ENCODE results near the gene HIC1. TPM values are rescaled to one million over a fixed set of nuclear protein-coding genes. Genes with fewer than 3 reads are reported as not detected.

The HIC1 gene
- total RNA-seq, 1 donor from 2014 or later, result 21.6 TPM

- no peak for TF ChIP-seq CTCF (conservative IDR thresholded peaks at IDR 0.05)
- no peak for DNase-seq (ENCODE audit: extremely low spot score, unreplicated experiment)
- Mint-ChIP-seq H3K36me3 (peaks cover 8% of the 10 kb centered on the region), H3K27ac (no peak overlapping the region), H3K27me3 (peaks cover 25% of the 10 kb centered on the region), H3K9me3 (no peaks in the 10 kb centered on the region), H3K4me3 (no peak overlapping the region), H3K4me1 (ENCODE audit: unreplicated experiment) (peaks cover 19% of the 10 kb centered on the region)
These were observed 7.3 kb upstream of the HIC1 start for GRCh38 chr17:2047590-2047989.

- DNase-seq (ENCODE audit: extremely low spot score, unreplicated experiment), result no peak
- no peaks in the 10 kb centered on the region for H3K36me3 Mint-ChIP-seq
- no peak for TF ChIP-seq CTCF (conservative IDR thresholded peaks at IDR 0.05)
- peak overlapping the region; percentile 87 for H3K4me3 Mint-ChIP-seq
- peaks cover 32% of the 10 kb centered on the region for H3K27me3 Mint-ChIP-seq
- H3K27ac Mint-ChIP-seq, result peak overlapping the region; percentile 85
- H3K4me1 Mint-ChIP-seq (ENCODE audit: unreplicated experiment), result peaks cover 16% of the 10 kb centered on the region
- H3K9me3 Mint-ChIP-seq, result no peaks in the 10 kb centered on the region
These were observed 6.1 kb upstream of the HIC1 start for GRCh38 chr17:2048805-2049204.

- no peak for TF ChIP-seq CTCF (conservative IDR thresholded peaks at IDR 0.05)
- H3K4me3 Mint-ChIP-seq, result peak overlapping the region; percentile 87
- no peaks in the 10 kb centered on the region for H3K9me3 Mint-ChIP-seq
- H3K27ac Mint-ChIP-seq, result peak overlapping the region; percentile 85
- DNase-seq (ENCODE audit: extremely low spot score, unreplicated experiment), result peak; percentile 88
- no peaks in the 10 kb centered on the region for H3K36me3 Mint-ChIP-seq
- peaks cover 37% of the 10 kb centered on the region for H3K27me3 Mint-ChIP-seq
- H3K4me1 Mint-ChIP-seq (ENCODE audit: unreplicated experiment), result peaks cover 15% of the 10 kb centered on the region
These were observed 5.3 kb upstream of the HIC1 start for GRCh38 chr17:2049333-2050299.

GRCh38 chr17:2050300-2051060 lies 4.4 kb upstream of the HIC1 start:
- TF ChIP-seq CTCF (conservative IDR thresholded peaks at IDR 0.05), result peak; percentile 38
- H3K27ac Mint-ChIP-seq, result peak overlapping the region; percentile 62
- H3K9me3 Mint-ChIP-seq, result no peaks in the 10 kb centered on the region
- H3K4me1 Mint-ChIP-seq (ENCODE audit: unreplicated experiment), result peaks cover 13% of the 10 kb centered on the region
- H3K36me3 Mint-ChIP-seq, result no peaks in the 10 kb centered on the region
- DNase-seq (ENCODE audit: extremely low spot score, unreplicated experiment), result no peak
- peaks cover 39% of the 10 kb centered on the region for H3K27me3 Mint-ChIP-seq
- no peak overlapping the region for H3K4me3 Mint-ChIP-seq

GRCh38 chr17:2051061-2051932 lies 3.6 kb upstream of the HIC1 start:
- TF ChIP-seq CTCF (conservative IDR thresholded peaks at IDR 0.05), result peak; percentile 12
- Mint-ChIP-seq H3K4me3 (peak overlapping the region; percentile 83), H3K36me3 (no peaks in the 10 kb centered on the region), H3K9me3 (no peaks in the 10 kb centered on the region), H3K27me3 (peaks cover 39% of the 10 kb centered on the region), H3K4me1 (ENCODE audit: unreplicated experiment) (peaks cover 13% of the 10 kb centered on the region), H3K27ac (peak overlapping the region; percentile 62)
- no peak for DNase-seq (ENCODE audit: extremely low spot score, unreplicated experiment)

Measured in type B pancreatic cell (in vitro differentiated cells).